HEK293 (cell line): ENCODE results near the gene RASA4B.
"Not testable (repeated sequence)": the region's sequence is repeated elsewhere in the genome, so short reads cannot be mapped to it uniquely, and the experiment has no call there.

ENCODE experiments used
- CTCF ChIP-seq: fragments of 450-650 bp; formaldehyde crosslinking; IDR thresholded peaks from 2 replicates; pipeline ENCODE4 v1.5.1; 2016; ENCODE audit warnings: missing biosample characterization, missing genetic modification characterization
- GFI1B ChIP-seq: fragments of 450-650 bp; formaldehyde crosslinking; IDR thresholded peaks from 2 replicates; pipeline ENCODE4 v1.5.1; 2016; ENCODE audit warnings: missing biosample characterization, missing genetic modification characterization
- PATZ1 ChIP-seq: fragments of 450-650 bp; formaldehyde crosslinking; IDR thresholded peaks from 2 replicates; pipeline ENCODE4 v1.5.1; 2016; ENCODE audit warnings: missing biosample characterization, missing genetic modification characterization
- SCRT2 ChIP-seq: fragments of 450-650 bp; formaldehyde crosslinking; IDR thresholded peaks from 2 replicates; pipeline ENCODE4 v1.5.1; 2016; ENCODE audit warnings: missing biosample characterization, missing genetic modification characterization
- ZNF274 ChIP-seq, 2 experiments: fragments of 200-500 bp in 1 of 2; fragments of 450-650 bp in 1 of 2; sonication (Bioruptor generic) in 1 of 2; formaldehyde crosslinking in 1 of 2; IDR thresholded peaks; 2 replicates each; pipeline versions ENCODE4 v1.5.1 to v1.6.1; 2014 to 2016; ENCODE audit warnings: borderline replicate concordance in 1 of 2, inconsistent platforms in 1 of 2, low read length in 1 of 2, missing biosample characterization in 1 of 2, missing genetic modification characterization in 1 of 2
- ZNF529 ChIP-seq: fragments of 450-650 bp; formaldehyde crosslinking; IDR thresholded peaks from 2 replicates; pipeline ENCODE4 v1.5.1; 2017; ENCODE audit warnings: missing genetic modification characterization, missing biosample characterization; ENCODE audit not compliant: insufficient replicate concordance
- ZNF544 ChIP-seq: fragments of 450-650 bp; formaldehyde crosslinking; IDR thresholded peaks from 2 replicates; pipeline ENCODE4 v1.5.0; 2017; ENCODE audit warnings: missing biosample characterization, missing genetic modification characterization
- TF ChIP-seq, protein P1 (sequence below): fragments of 450-650 bp; formaldehyde crosslinking; conservative IDR thresholded peaks from 2 replicates; pipeline ENCODE4 v1.5.1; 2016; ENCODE audit warnings: low read depth, missing biosample characterization, missing genetic modification characterization

- TF ChIP-seq PATZ1 (tag by site-specific recombination); ZNF529 (tag by site-specific recombination); ZNF544 (tag by site-specific recombination); ZNF274 (IDR thresholded peaks at IDR 0.05; ENCODE audit: low read length); ZNF274 (tag by site-specific recombination; IDR thresholded peaks at IDR 0.05; ENCODE audit: borderline replicate concordance); SCRT2 (tag by site-specific recombination); GFI1B (tag by site-specific recombination); CTCF (tag by site-specific recombination): not testable (repeated sequence)
- TF ChIP-seq, protein P1, sequence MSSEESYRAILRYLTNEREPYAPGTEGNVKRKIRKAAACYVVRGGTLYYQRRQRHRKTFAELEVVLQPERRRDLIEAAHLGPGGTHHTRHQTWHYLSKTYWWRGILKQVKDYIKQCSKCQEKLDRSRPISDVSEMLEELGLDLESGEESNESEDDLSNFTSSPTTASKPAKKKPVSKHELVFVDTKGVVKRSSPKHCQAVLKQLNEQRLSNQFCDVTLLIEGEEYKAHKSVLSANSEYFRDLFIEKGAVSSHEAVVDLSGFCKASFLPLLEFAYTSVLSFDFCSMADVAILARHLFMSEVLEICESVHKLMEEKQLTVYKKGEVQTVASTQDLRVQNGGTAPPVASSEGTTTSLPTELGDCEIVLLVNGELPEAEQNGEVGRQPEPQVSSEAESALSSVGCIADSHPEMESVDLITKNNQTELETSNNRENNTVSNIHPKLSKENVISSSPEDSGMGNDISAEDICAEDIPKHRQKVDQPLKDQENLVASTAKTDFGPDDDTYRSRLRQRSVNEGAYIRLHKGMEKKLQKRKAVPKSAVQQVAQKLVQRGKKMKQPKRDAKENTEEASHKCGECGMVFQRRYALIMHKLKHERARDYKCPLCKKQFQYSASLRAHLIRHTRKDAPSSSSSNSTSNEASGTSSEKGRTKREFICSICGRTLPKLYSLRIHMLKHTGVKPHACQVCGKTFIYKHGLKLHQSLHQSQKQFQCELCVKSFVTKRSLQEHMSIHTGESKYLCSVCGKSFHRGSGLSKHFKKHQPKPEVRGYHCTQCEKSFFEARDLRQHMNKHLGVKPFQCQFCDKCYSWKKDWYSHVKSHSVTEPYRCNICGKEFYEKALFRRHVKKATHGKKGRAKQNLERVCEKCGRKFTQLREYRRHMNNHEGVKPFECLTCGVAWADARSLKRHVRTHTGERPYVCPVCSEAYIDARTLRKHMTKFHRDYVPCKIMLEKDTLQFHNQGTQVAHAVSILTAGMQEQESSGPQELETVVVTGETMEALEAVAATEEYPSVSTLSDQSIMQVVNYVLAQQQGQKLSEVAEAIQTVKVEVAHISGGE (tag by site-specific recombination), result not testable (repeated sequence)
Observed at GRCh38 chr7:102524803-102525202, 7.2 kb upstream of the RASA4B start.
